Measurements from ENCODE around the gene CRAT. TPM values are rescaled to one million over a fixed set of nuclear protein-coding genes. Genes with fewer than 3 reads are reported as not detected.

The CRAT gene
- total RNA-seq, 4 donors from 2014 or later = 20.0 to 42.4 (median 27.4) TPM

GRCh38 chr9:129075996-129076639 lies 34.5 kb downstream of the CRAT start:
- no peaks in the 10 kb centered on the region for H3K9me3 ChIP-seq
- no peaks in the 10 kb centered on the region for H3K27me3 ChIP-seq
- H3K27ac ChIP-seq = no peak overlapping the region
- no peaks in the 10 kb centered on the region for H3K36me3 ChIP-seq
- H3K4me1 ChIP-seq = no peaks in the 10 kb centered on the region
- H3K4me3 ChIP-seq = no peak overlapping the region
- no peak for TF ChIP-seq CTCF (IDR thresholded peaks at IDR 0.05)
- TF ChIP-seq POLR2A (IDR thresholded peaks at IDR 0.05) = no peak
- DNase-seq = no peak
- intact Hi-C loops (cut with DNase I; ENCODE audit: low total_unique reads) = no loop called here

GRCh38 chr9:129074106-129074505 lies 36.5 kb downstream of the CRAT start:
- no peak overlapping the region for H3K27ac ChIP-seq
- DNase-seq = no peak
- H3K4me1 ChIP-seq = no peaks in the 10 kb centered on the region
- H3K36me3 ChIP-seq = no peaks in the 10 kb centered on the region
- intact Hi-C loops (cut with DNase I; ENCODE audit: low total_unique reads) = no loop called here
- H3K27me3 ChIP-seq = no peaks in the 10 kb centered on the region
- no peak overlapping the region for H3K4me3 ChIP-seq
- no peak for TF ChIP-seq CTCF (IDR thresholded peaks at IDR 0.05)
- TF ChIP-seq POLR2A (IDR thresholded peaks at IDR 0.05) = no peak
- no peaks in the 10 kb centered on the region for H3K9me3 ChIP-seq

GRCh38 chr9:129073404-129073803 lies 37.2 kb downstream of the CRAT start:
- Histone ChIP-seq H3K4me1 (no peaks in the 10 kb centered on the region), H3K9me3 (no peaks in the 10 kb centered on the region), H3K27me3 (no peaks in the 10 kb centered on the region), H3K27ac (no peak overlapping the region), H3K36me3 (no peaks in the 10 kb centered on the region), H3K4me3 (no peak overlapping the region)
- intact Hi-C loops (cut with DNase I; ENCODE audit: low total_unique reads) = no loop called here
- no peak for TF ChIP-seq POLR2A (IDR thresholded peaks at IDR 0.05)
- DNase-seq = no peak

- Histone ChIP-seq H3K9me3 (no peaks in the 10 kb centered on the region), H3K4me3 (no peak overlapping the region), H3K36me3 (no peaks in the 10 kb centered on the region), H3K27me3 (no peaks in the 10 kb centered on the region), H3K27ac (no peak overlapping the region), H3K4me1 (no peaks in the 10 kb centered on the region)
- no peak for DNase-seq
- TF ChIP-seq POLR2A (IDR thresholded peaks at IDR 0.05) (no peak), CTCF (IDR thresholded peaks at IDR 0.05) (no peak)
- intact Hi-C loops (cut with DNase I; ENCODE audit: low total_unique reads) = no loop called here
Measured at GRCh38 chr9:129072171-129072570, 38.4 kb downstream of the CRAT start.

- Histone ChIP-seq H3K36me3 (no peaks in the 10 kb centered on the region), H3K4me3 (no peak overlapping the region), H3K27ac (no peak overlapping the region), H3K27me3 (no peaks in the 10 kb centered on the region), H3K9me3 (no peaks in the 10 kb centered on the region), H3K4me1 (no peaks in the 10 kb centered on the region)
- DNase-seq = no peak
- intact Hi-C loops (cut with DNase I; ENCODE audit: low total_unique reads) = no loop called here
- TF ChIP-seq CTCF (IDR thresholded peaks at IDR 0.05) = no peak
- no peak for TF ChIP-seq POLR2A (IDR thresholded peaks at IDR 0.05)
Measured at GRCh38 chr9:129071526-129072126, 39.0 kb downstream of the CRAT start.

All from uterus (tissue), 4 donors.